HG02798 (cell line): ENCODE results near the gene ZFP64.
A peak's percentile ranks its signal among the peaks of the same experiment; 100 is the strongest.
"Not testable (repeated sequence)": the region's sequence is repeated elsewhere in the genome, so short reads cannot be mapped to it uniquely, and the experiment has no call there.

Source experiments
- ATAC-seq: cut with Tn5 transposase; IDR thresholded peaks from one replicate; pipeline ENCODE4 v1.9.1; 2021; ENCODE audit warnings: mild to moderate bottlenecking; ENCODE audit not compliant: unreplicated experiment, poor library complexity

The ZFP64 gene

GRCh38 chr20:52191132-52191915 is at the start of gene ZFP64:
Gene ZFP64 (minus strand): TSS chr20:52191779. CDS start chr20:52191636, 143 bp downstream.
- peak; percentile 77 for ATAC-seq

GRCh38 chr20:52240802-52241201 is 49.2 kb upstream of the ZFP64 start:
- ATAC-seq: no peak

- no peak for ATAC-seq
Observed at GRCh38 chr20:52239102-52239501, 47.5 kb upstream of the ZFP64 start.

GRCh38 chr20:52236292-52236691 is 44.7 kb upstream of the ZFP64 start:
- ATAC-seq: no peak

- ATAC-seq: no peak
Observed at GRCh38 chr20:52235129-52235528, 43.5 kb upstream of the ZFP64 start.

GRCh38 chr20:52234302-52235045 is 42.9 kb upstream of the ZFP64 start:
- ATAC-seq: no peak

GRCh38 chr20:52231230-52231746 is 39.7 kb upstream of the ZFP64 start:
- peak; percentile 32 for ATAC-seq

GRCh38 chr20:52230409-52230808 is 38.8 kb upstream of the ZFP64 start:
- no peak for ATAC-seq

- not testable (repeated sequence) for ATAC-seq
Observed at GRCh38 chr20:52229346-52229745, 37.8 kb upstream of the ZFP64 start.

- ATAC-seq: no peak
Observed at GRCh38 chr20:52226370-52226769, 34.8 kb upstream of the ZFP64 start.

- ATAC-seq: no peak
Observed at GRCh38 chr20:52224920-52225319, 33.3 kb upstream of the ZFP64 start.

- not testable (repeated sequence) for ATAC-seq
Observed at GRCh38 chr20:52221362-52221761, 29.8 kb upstream of the ZFP64 start.

GRCh38 chr20:52220891-52221290 is 29.3 kb upstream of the ZFP64 start:
- not testable (repeated sequence) for ATAC-seq

GRCh38 chr20:52219441-52219840 is 27.9 kb upstream of the ZFP64 start:
- no peak for ATAC-seq

GRCh38 chr20:52217689-52218395 is 26.3 kb upstream of the ZFP64 start:
- ATAC-seq: no peak

GRCh38 chr20:52213995-52214394 is 22.4 kb upstream of the ZFP64 start:
- ATAC-seq: no peak

- ATAC-seq: no peak
Observed at GRCh38 chr20:52212943-52213342, 21.4 kb upstream of the ZFP64 start.

GRCh38 chr20:52210037-52210990 is 18.7 kb upstream of the ZFP64 start:
- no peak for ATAC-seq

- no peak for ATAC-seq
Observed at GRCh38 chr20:52209154-52209571, 17.6 kb upstream of the ZFP64 start.
